Smooth muscle cell (in vitro differentiated cells): ENCODE results near the gene CIROP. TPM values are rescaled to one million over a fixed set of nuclear protein-coding genes. Genes with fewer than 3 reads are reported as not detected.

ENCODE experiments used
- DNase-seq: peaks from one replicate; lab custom pipeline; 2025; ENCODE audit not compliant: unreplicated experiment; lab: John Stamatoyannopoulos, UW
- H2AFZ ChIP-seq: fragments of 200-600 bp; sonication (generic); 2 replicates; pipeline ENCODE4 v1.6.0; 2016; ENCODE audit warnings: antibody characterized with exemption, low read depth, mild to moderate bottlenecking
- H3F3A ChIP-seq: fragments of 200-600 bp; sonication (generic); 2 replicates; pipeline ENCODE4 v1.6.0; 2017; ENCODE audit warnings: antibody characterized with exemption, low read depth
- H3K27ac ChIP-seq: fragments of 200-600 bp; sonication (generic); 2 replicates; pipeline ENCODE4 v1.5.1; 2016; ENCODE audit warnings: low read depth, mild to moderate bottlenecking
- H3K27me3 ChIP-seq: fragments of 200-600 bp; sonication (generic); 2 replicates; pipeline ENCODE4 v1.6.1; 2016; ENCODE audit warnings: low read depth, mild to moderate bottlenecking
- H3K36me3 ChIP-seq: fragments of 200-600 bp; sonication (generic); 2 replicates; pipeline ENCODE4 v1.5.1; 2016; ENCODE audit warnings: low read depth
- H3K4me1 ChIP-seq: fragments of 200-600 bp; sonication (generic); 2 replicates; pipeline ENCODE4 v1.5.1; 2016; ENCODE audit warnings: low read depth
- H3K4me2 ChIP-seq: fragments of 200-600 bp; sonication (generic); 2 replicates; pipeline ENCODE4 v1.6.0; 2016; ENCODE audit warnings: mild to moderate bottlenecking
- H3K4me3 ChIP-seq: fragments of 200-600 bp; sonication (generic); 2 replicates; pipeline ENCODE4 v1.5.1; 2016; ENCODE audit warnings: mild to moderate bottlenecking
- H3K79me2 ChIP-seq: fragments of 200-600 bp; sonication (generic); 2 replicates; pipeline ENCODE4 v1.6.0; 2016; ENCODE audit warnings: low read depth, mild to moderate bottlenecking
- H3K9ac ChIP-seq: fragments of 200-600 bp; sonication (generic); 2 replicates; pipeline ENCODE4 v1.6.0; 2016; ENCODE audit warnings: low read depth
- H3K9me3 ChIP-seq: fragments of 200-600 bp; sonication (generic); replicated peaks from 2 replicates; pipeline ENCODE4 v1.5.1; 2016; ENCODE audit warnings: low read depth
- H4K20me1 ChIP-seq: fragments of 200-600 bp; sonication (generic); 2 replicates; pipeline ENCODE4 v1.6.0; 2016; ENCODE audit warnings: low read depth
- WGBS: methylation state at CpG from one replicate; pipeline ENCODE4 v1.1.7; 2016; ENCODE audit warnings: low lambda C conversion rate; 5-methylcytosine and 5-hydroxymethylcytosine counted together
- polyA plus RNA-seq: library from polyadenylated mRNA; unstranded; fragments of >200 nt; fragmentation: Nextera tagmentation; extraction: Ambion mirVana; gene quantifications from 2 replicates; pipeline ENCODE4 v1.2.1, GENCODE V29; 2016
- total RNA-seq: library from RNA; depleted of rRNA; stranded (reverse); fragments of >200 nt; gene quantifications from 2 replicates; pipeline ENCODE4 v1.2.3, GENCODE V29; 2014
- TF ChIP-seq, protein P1 (sequence below): fragments of 200-600 bp; sonication (generic); IDR thresholded peaks from 2 replicates; pipeline ENCODE4 v1.5.1; 2017; ENCODE audit warnings: borderline replicate concordance, mild to moderate bottlenecking, antibody characterized with exemption; ENCODE audit not compliant: insufficient read depth, poor library complexity, severe bottlenecking

Gene CIROP
- total and polyA plus RNA-seq, 2 experiments from 2014 or later = not detected

DNA sequence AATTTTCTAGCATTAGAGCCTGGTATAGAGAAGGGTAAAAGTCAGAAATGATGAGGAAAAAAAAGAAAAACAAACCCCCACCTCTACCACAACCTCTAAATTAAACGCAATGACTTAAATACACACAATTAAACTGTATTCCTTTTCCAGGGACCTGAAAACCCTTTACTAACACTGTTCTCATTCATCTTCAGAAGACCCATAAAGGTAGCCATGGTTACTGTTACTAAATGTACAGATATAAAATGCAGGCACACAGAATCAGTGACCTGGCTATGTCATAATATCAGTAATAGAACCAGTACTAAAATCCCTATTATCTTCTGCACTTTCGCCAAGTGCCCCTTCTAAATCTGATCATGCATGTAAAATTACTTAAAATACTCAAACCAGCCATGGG is 11.3 kb downstream of the CIROP start:
- WGBS = 93% methylated on average over 2 of the region's 2 CpGs
- Histone ChIP-seq H3K9me3 (no peaks in the 10 kb centered on the region), H3K9ac (peak overlapping the region; percentile 98), H3K27me3 (no peaks in the 10 kb centered on the region), H3K27ac (peak overlapping the region; percentile 15), H3K4me1 (peaks cover 14% of the 10 kb centered on the region), H3K4me3 (peak overlapping the region; percentile 82), H3F3A (peaks cover under 1% of the 10 kb centered on the region), H3K4me2 (peak overlapping the region; percentile 90), H2AFZ (no peak overlapping the region), H3K36me3 (peaks cover 20% of the 10 kb centered on the region), H3K79me2 (peaks cover 76% of the 10 kb centered on the region), H4K20me1 (peaks cover 74% of the 10 kb centered on the region)
- no peak for DNase-seq
- TF ChIP-seq, protein P1, sequence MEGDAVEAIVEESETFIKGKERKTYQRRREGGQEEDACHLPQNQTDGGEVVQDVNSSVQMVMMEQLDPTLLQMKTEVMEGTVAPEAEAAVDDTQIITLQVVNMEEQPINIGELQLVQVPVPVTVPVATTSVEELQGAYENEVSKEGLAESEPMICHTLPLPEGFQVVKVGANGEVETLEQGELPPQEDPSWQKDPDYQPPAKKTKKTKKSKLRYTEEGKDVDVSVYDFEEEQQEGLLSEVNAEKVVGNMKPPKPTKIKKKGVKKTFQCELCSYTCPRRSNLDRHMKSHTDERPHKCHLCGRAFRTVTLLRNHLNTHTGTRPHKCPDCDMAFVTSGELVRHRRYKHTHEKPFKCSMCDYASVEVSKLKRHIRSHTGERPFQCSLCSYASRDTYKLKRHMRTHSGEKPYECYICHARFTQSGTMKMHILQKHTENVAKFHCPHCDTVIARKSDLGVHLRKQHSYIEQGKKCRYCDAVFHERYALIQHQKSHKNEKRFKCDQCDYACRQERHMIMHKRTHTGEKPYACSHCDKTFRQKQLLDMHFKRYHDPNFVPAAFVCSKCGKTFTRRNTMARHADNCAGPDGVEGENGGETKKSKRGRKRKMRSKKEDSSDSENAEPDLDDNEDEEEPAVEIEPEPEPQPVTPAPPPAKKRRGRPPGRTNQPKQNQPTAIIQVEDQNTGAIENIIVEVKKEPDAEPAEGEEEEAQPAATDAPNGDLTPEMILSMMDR = no peak

DNA sequence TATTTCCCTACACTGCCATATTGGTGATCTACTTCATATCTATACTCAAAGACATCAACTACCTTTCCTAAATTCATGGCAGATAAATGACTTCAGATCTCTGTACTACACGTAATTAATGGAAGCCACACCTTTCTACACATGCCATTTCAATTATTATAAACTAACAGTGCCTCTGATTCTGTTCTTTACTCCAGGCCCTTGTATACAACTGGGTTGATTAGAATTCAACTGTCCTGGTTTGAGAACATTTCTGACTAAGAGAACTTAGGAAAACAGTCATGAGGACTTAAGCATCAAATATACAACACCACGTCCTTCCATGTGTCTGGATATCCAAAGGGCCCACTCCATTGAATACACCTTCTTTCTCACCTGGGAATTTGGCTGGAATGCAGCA is 11.7 kb downstream of the CIROP start:
- WGBS = 95% methylated on average over 2 of the region's 2 CpGs
- H3K36me3 ChIP-seq = peaks cover 20% of the 10 kb centered on the region

DNA sequence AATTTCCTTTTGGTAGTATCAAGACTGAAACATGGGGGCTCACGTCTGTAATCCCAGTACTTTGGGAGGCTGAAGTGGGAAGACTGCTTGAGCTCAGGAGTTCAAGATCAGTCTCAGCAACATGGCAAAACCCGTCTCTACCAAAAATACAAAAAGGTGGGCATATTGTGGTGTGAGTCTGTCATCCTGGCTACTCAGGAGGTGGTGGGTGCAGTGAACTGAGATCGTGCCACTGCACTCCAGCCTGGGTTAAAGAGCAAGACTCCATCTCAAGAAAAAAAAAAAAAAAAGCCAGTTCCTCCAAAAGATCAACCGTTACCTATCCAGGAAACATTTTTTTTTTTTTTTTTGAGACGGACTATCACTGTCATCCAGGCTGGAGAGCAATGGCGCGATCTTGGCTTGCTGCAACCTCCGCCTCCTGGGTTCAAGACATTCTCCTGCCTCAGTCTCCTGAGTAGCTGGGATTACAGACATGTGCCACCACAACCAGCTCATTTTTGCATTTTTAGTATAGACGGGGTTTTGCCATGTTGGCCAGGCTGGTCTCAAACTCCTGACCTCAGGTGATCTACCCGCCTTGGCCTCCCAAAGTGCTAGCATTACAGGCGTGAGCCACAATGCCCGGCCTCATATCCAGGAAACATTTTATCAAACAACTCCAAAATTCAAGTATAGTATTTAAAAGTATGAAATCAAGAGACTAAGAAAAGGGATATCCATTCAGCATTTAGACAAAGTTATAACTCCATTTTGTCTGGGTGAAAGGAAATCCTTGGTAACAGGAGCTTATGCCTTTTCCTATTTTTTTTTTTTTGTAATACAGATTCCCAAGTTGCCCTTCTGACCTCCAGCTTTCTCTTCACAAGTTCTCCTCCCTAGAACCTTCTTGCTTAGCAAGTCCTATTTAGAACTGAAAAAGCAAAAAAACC is 13.2 kb downstream of the CIROP start:
- Histone ChIP-seq H3K9me3 (no peaks in the 10 kb centered on the region), H3K27ac (no peak overlapping the region), H3K4me1 (peaks cover 14% of the 10 kb centered on the region), H3K27me3 (no peaks in the 10 kb centered on the region), H4K20me1 (peaks cover 70% of the 10 kb centered on the region), H3K4me2 (no peak overlapping the region), H3K4me3 (no peak overlapping the region), H3K36me3 (peaks cover 22% of the 10 kb centered on the region), H3F3A (peaks cover 9% of the 10 kb centered on the region), H2AFZ (no peak overlapping the region), H3K9ac (no peak overlapping the region), H3K79me2 (peaks cover 68% of the 10 kb centered on the region)
- TF ChIP-seq, protein P1 = no peak
- 87% methylated on average over 12 of the region's 12 CpGs for WGBS
- DNase-seq = no peak

More for the DNA sequence above, 11.7 kb downstream of the CIROP start:
- peaks cover 14% of the 10 kb centered on the region for H3K4me1 ChIP-seq
- H4K20me1 ChIP-seq = peaks cover 73% of the 10 kb centered on the region
- H3K4me2 ChIP-seq = peak overlapping the region; percentile 90
- H3F3A ChIP-seq = peaks cover 4% of the 10 kb centered on the region
- no peak overlapping the region for H3K9ac ChIP-seq
- H3K79me2 ChIP-seq = peaks cover 76% of the 10 kb centered on the region
- H3K27me3 ChIP-seq = no peaks in the 10 kb centered on the region
- H3K9me3 ChIP-seq = no peaks in the 10 kb centered on the region
- H3K27ac ChIP-seq = peak overlapping the region; percentile 15
- no peak overlapping the region for H2AFZ ChIP-seq
- TF ChIP-seq, protein P1 = no peak
- H3K4me3 ChIP-seq = peak overlapping the region; percentile 82
- no peak for DNase-seq
